GM23338 (cell line): ENCODE measurements around the gene LGALSL. TPM values are rescaled to one million over a fixed set of nuclear protein-coding genes. Genes with fewer than 3 reads are reported as not detected.
A peak's percentile ranks its signal among the peaks of the same experiment; 100 is the strongest.

ENCODE experiments used
- ATAC-seq: fragments of 200-7000 bp; cut with Tn5 transposase; 3 replicates; pipeline ENCODE4 v1.9.1; 2020
- DNase-seq: peaks from one replicate; pipeline ENCODE4 v3.0.0-alpha.2; 2015; ENCODE audit warnings: low spot score
- H2AFZ ChIP-seq: fragments of 200-600 bp; sonication (generic); 2 replicates; pipeline ENCODE4 v1.8.0; 2016; ENCODE audit warnings: antibody characterized with exemption, mild to moderate bottlenecking, moderate library complexity
- H3F3A ChIP-seq: fragments of 200-600 bp; sonication (generic); replicated peaks from 2 replicates; pipeline ENCODE4 v1.8.0; 2017; ENCODE audit warnings: antibody characterized with exemption, mixed run types, low read depth
- H3K27ac ChIP-seq: fragments of 200-600 bp; sonication (generic); 2 replicates; pipeline ENCODE4 v1.6.1; 2016; ENCODE audit warnings: low read depth
- H3K27me3 ChIP-seq: fragments of 200-600 bp; sonication (generic); 2 replicates; pipeline ENCODE4 v1.8.0; 2016; ENCODE audit warnings: mild to moderate bottlenecking, mixed run types, moderate library complexity; ENCODE audit not compliant: insufficient read depth
- H3K36me3 ChIP-seq: fragments of 200-600 bp; sonication (generic); 2 replicates; pipeline ENCODE4 v1.8.0; 2016; ENCODE audit warnings: mild to moderate bottlenecking; ENCODE audit not compliant: insufficient read depth
- H3K4me1 ChIP-seq: fragments of 200-600 bp; sonication (generic); 2 replicates; pipeline ENCODE4 v1.8.0; 2016; ENCODE audit warnings: mild to moderate bottlenecking, moderate library complexity; ENCODE audit not compliant: insufficient read depth
- H3K4me2 ChIP-seq: fragments of 200-600 bp; sonication (generic); 2 replicates; pipeline ENCODE4 v1.7.1; 2017; ENCODE audit warnings: mixed run types
- H3K4me3 ChIP-seq: fragments of 200-600 bp; sonication (generic); 2 replicates; pipeline ENCODE4 v1.6.1; 2016; ENCODE audit warnings: mixed run types
- H3K79me2 ChIP-seq: fragments of 200-600 bp; sonication (generic); replicated peaks from 2 replicates; pipeline ENCODE4 v1.8.0; 2017; ENCODE audit warnings: mild to moderate bottlenecking; ENCODE audit not compliant: insufficient read depth
- H3K9me2 ChIP-seq: fragments of 200-600 bp; sonication (generic); 2 replicates; pipeline ENCODE4 v1.8.0; 2017; ENCODE audit not compliant: insufficient read depth
- H4K20me1 ChIP-seq: fragments of 200-600 bp; sonication (generic); replicated peaks from 2 replicates; pipeline ENCODE4 v1.8.0; 2017; ENCODE audit warnings: mild to moderate bottlenecking; ENCODE audit not compliant: insufficient read depth
- H3K27ac Mint-ChIP-seq: 2 replicates; pipeline ENCODE4 v1.8.0; 2020; ENCODE audit warnings: inconsistent platforms, mild to moderate bottlenecking, moderate library complexity, mixed read lengths
- H3K27me3 Mint-ChIP-seq: 3 replicates; pipeline ENCODE4 v1.8.0; 2022; ENCODE audit warnings: low read depth, mild to moderate bottlenecking, moderate library complexity, mixed read lengths, inconsistent platforms; ENCODE audit not compliant: insufficient read depth, poor library complexity
- H3K36me3 Mint-ChIP-seq: 3 replicates; pipeline ENCODE4 v1.8.0; 2021; ENCODE audit warnings: low read depth, mild to moderate bottlenecking, inconsistent platforms, moderate library complexity, mixed read lengths
- H3K4me1 Mint-ChIP-seq: 3 replicates; pipeline ENCODE4 v1.8.0; 2020; ENCODE audit warnings: mild to moderate bottlenecking, inconsistent platforms, mixed read lengths
- H3K4me3 Mint-ChIP-seq: 3 replicates; pipeline ENCODE4 v1.8.0; 2021; ENCODE audit warnings: moderate library complexity, mild to moderate bottlenecking, inconsistent platforms, mixed read lengths
- H3K9me3 Mint-ChIP-seq: 3 replicates; pipeline ENCODE4 v1.8.0; 2020; ENCODE audit warnings: moderate library complexity, mild to moderate bottlenecking, inconsistent platforms, mixed read lengths
- JUNB ChIP-seq: IDR thresholded peaks from one replicate; pipeline ENCODE4 v1.6.1; 2016; ENCODE audit warnings: antibody characterized with exemption; ENCODE audit not compliant: unreplicated experiment
- NANOG ChIP-seq: IDR thresholded peaks from 2 replicates; pipeline ENCODE4 v1.6.1; 2016; ENCODE audit warnings: antibody characterized with exemption, borderline replicate concordance
- POLR2AphosphoS5 ChIP-seq: IDR thresholded peaks from 2 replicates; pipeline ENCODE4 v1.6.1; 2016; ENCODE audit warnings: antibody characterized with exemption, low read depth
- ZNF114 ChIP-seq: fragments of 250-450 bp; sonication (Bioruptor Pico); IDR thresholded peaks from 2 replicates; pipeline ENCODE4 v1.5.0; 2020; ENCODE audit warnings: mild to moderate bottlenecking, moderate library complexity
- polyA plus RNA-seq: library from polyadenylated mRNA; unstranded; fragments of >200 nt; fragmentation: Nextera tagmentation; extraction: Ambion mirVana; gene quantifications from 2 replicates; pipeline ENCODE4 v1.2.1, GENCODE V29; 2016
- total RNA-seq: library from RNA; depleted of rRNA; stranded (reverse); fragments of >200 nt; shearing (Covaris generic); gene quantifications from 2 replicates; pipeline ENCODE4 v1.2.3, GENCODE V29; 2014
- TF ChIP-seq, protein P1 (sequence below): fragments of 250-450 bp; sonication (Bioruptor Pico); IDR thresholded peaks from 2 replicates; pipeline ENCODE4 v1.5.0; 2020; ENCODE audit warnings: mild to moderate bottlenecking, moderate library complexity
- TF ChIP-seq, protein P2 (sequence below): IDR thresholded peaks from 2 replicates; pipeline ENCODE4 v1.6.1; 2016; ENCODE audit warnings: antibody characterized with exemption
- TF ChIP-seq, protein P3 (sequence below): IDR thresholded peaks from one replicate; pipeline ENCODE4 v1.6.1; 2018; ENCODE audit warnings: antibody characterized with exemption; ENCODE audit not compliant: unreplicated experiment

The LGALSL gene
- total and polyA plus RNA-seq, 2 experiments from 2014 or later, result 20.6 to 28.4 TPM

DNA sequence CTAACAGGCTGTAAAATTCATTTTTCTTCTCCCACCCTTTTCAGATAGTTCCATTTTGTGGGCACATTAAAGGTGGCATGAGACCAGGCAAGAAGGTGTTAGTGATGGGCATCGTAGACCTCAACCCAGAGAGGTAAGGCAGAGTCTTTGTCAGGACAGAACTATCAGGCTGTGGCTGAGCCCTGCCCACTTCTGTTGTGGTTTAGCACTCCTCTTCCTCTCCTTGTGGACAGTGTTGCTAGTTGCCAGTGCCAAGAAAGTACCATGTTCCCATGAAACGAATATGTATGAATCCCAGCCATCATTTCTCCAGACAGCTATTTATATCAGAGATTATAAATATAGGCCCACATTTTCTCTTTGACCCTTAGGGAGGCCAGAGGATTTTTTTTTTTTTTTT, 1.6 kb downstream of the LGALSL start:
- Histone ChIP-seq H3K27ac (no peak overlapping the region), H2AFZ (peak overlapping the region; percentile 88; the same call in 1 of the 2 replicates)
- H3K36me3 Mint-ChIP-seq, result peaks cover 32% of the 10 kb centered on the region

DNA sequence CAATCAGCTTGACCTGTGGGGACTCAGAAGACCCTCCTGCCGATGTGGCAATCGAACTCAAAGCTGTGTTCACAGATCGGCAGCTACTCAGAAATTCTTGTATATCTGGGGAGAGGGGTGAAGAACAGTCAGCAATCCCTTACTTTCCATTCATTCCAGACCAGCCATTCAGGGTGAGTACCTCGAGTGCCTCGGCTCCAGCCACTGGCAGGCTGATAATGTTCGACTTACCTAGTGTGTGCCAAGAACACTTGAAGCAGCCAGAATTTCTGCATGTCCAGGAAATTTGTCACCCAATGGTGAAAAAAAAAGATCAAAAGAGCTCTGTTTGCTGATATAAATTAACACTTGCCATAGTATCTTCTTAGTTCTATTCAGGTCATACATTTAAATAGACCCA, 2.3 kb downstream of the LGALSL start:
- DNase-seq (no peak), ATAC-seq (no peak)
- Histone ChIP-seq H2AFZ (no peak overlapping the region), H3K79me2 (peaks cover 13% of the 10 kb centered on the region), H3K4me1 (peaks cover 28% of the 10 kb centered on the region), H3K4me2 (no peak overlapping the region), H3F3A (no peaks in the 10 kb centered on the region), H3K27ac (no peak overlapping the region), H3K9me2 (no peaks in the 10 kb centered on the region), H3K36me3 (peaks cover 12% of the 10 kb centered on the region), H3K27me3 (no peaks in the 10 kb centered on the region), H4K20me1 (no peaks in the 10 kb centered on the region), H3K4me3 (no peak overlapping the region)
- Mint-ChIP-seq H3K27ac (no peak overlapping the region), H3K9me3 (peaks cover 4% of the 10 kb centered on the region; the same call in 2 of the 3 replicates), H3K4me3 (0 out of 3 replicates have a peak overlapping the region, but pooled peaks have one; percentile 12), H3K4me1 (peaks cover 27% of the 10 kb centered on the region), H3K36me3 (peaks cover 32% of the 10 kb centered on the region), H3K27me3 (peaks cover 5% of the 10 kb centered on the region)
- TF ChIP-seq, protein P1, sequence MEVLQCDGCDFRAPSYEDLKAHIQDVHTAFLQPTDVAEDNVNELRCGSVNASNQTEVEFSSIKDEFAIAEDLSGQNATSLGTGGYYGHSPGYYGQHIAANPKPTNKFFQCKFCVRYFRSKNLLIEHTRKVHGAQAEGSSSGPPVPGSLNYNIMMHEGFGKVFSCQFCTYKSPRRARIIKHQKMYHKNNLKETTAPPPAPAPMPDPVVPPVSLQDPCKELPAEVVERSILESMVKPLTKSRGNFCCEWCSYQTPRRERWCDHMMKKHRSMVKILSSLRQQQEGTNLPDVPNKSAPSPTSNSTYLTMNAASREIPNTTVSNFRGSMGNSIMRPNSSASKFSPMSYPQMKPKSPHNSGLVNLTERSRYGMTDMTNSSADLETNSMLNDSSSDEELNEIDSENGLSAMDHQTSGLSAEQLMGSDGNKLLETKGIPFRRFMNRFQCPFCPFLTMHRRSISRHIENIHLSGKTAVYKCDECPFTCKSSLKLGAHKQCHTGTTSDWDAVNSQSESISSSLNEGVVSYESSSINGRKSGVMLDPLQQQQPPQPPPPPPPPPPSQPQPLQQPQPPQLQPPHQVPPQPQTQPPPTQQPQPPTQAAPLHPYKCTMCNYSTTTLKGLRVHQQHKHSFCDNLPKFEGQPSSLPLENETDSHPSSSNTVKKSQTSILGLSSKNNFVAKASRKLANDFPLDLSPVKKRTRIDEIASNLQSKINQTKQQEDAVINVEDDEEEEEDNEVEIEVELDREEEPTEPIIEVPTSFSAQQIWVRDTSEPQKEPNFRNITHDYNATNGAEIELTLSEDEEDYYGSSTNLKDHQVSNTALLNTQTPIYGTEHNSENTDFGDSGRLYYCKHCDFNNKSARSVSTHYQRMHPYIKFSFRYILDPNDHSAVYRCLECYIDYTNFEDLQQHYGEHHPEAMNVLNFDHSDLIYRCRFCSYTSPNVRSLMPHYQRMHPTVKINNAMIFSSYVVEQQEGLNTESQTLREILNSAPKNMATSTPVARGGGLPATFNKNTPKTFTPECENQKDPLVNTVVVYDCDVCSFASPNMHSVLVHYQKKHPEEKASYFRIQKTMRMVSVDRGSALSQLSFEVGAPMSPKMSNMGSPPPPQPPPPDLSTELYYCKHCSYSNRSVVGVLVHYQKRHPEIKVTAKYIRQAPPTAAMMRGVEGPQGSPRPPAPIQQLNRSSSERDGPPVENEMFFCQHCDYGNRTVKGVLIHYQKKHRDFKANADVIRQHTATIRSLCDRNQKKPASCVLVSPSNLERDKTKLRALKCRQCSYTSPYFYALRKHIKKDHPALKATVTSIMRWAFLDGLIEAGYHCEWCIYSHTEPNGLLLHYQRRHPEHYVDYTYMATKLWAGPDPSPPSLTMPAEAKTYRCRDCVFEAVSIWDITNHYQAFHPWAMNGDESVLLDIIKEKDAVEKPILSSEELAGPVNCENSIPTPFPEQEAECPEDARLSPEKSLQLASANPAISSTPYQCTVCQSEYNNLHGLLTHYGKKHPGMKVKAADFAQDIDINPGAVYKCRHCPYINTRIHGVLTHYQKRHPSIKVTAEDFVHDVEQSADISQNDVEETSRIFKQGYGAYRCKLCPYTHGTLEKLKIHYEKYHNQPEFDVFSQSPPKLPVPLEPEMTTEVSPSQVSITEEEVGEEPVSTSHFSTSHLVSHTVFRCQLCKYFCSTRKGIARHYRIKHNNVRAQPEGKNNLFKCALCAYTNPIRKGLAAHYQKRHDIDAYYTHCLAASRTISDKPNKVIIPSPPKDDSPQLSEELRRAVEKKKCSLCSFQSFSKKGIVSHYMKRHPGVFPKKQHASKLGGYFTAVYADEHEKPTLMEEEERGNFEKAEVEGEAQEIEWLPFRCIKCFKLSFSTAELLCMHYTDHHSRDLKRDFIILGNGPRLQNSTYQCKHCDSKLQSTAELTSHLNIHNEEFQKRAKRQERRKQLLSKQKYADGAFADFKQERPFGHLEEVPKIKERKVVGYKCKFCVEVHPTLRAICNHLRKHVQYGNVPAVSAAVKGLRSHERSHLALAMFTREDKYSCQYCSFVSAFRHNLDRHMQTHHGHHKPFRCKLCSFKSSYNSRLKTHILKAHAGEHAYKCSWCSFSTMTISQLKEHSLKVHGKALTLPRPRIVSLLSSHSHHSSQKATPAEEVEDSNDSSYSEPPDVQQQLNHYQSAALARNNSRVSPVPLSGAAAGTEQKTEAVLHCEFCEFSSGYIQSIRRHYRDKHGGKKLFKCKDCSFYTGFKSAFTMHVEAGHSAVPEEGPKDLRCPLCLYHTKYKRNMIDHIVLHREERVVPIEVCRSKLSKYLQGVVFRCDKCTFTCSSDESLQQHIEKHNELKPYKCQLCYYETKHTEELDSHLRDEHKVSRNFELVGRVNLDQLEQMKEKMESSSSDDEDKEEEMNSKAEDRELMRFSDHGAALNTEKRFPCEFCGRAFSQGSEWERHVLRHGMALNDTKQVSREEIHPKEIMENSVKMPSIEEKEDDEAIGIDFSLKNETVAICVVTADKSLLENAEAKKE (CRISPR knock-in tag), result no peak
- no peak for TF ChIP-seq POLR2AphosphoS5
- no peak for TF ChIP-seq JUNB
- TF ChIP-seq NANOG, result no peak
- TF ChIP-seq, protein P2, sequence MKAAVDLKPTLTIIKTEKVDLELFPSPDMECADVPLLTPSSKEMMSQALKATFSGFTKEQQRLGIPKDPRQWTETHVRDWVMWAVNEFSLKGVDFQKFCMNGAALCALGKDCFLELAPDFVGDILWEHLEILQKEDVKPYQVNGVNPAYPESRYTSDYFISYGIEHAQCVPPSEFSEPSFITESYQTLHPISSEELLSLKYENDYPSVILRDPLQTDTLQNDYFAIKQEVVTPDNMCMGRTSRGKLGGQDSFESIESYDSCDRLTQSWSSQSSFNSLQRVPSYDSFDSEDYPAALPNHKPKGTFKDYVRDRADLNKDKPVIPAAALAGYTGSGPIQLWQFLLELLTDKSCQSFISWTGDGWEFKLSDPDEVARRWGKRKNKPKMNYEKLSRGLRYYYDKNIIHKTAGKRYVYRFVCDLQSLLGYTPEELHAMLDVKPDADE, result no peak
- TF ChIP-seq ZNF114 (CRISPR knock-in tag), result no peak

More for the DNA sequence above, 1.6 kb downstream of the LGALSL start:
- Mint-ChIP-seq H3K4me1 (peaks cover 30% of the 10 kb centered on the region), H3K4me3 (peak overlapping the region; percentile 92), H3K27ac (no peak overlapping the region), H3K9me3 (peaks cover 4% of the 10 kb centered on the region; the same call in 2 of the 3 replicates), H3K27me3 (peaks cover 5% of the 10 kb centered on the region)
- DNase-seq (no peak), ATAC-seq (no peak)
- peaks cover 13% of the 10 kb centered on the region for H3K79me2 ChIP-seq
- peaks cover 32% of the 10 kb centered on the region for H3K4me1 ChIP-seq
- H3F3A ChIP-seq, result no peaks in the 10 kb centered on the region
- no peak for TF ChIP-seq ZNF114 (CRISPR knock-in tag)
- TF ChIP-seq, protein P3, sequence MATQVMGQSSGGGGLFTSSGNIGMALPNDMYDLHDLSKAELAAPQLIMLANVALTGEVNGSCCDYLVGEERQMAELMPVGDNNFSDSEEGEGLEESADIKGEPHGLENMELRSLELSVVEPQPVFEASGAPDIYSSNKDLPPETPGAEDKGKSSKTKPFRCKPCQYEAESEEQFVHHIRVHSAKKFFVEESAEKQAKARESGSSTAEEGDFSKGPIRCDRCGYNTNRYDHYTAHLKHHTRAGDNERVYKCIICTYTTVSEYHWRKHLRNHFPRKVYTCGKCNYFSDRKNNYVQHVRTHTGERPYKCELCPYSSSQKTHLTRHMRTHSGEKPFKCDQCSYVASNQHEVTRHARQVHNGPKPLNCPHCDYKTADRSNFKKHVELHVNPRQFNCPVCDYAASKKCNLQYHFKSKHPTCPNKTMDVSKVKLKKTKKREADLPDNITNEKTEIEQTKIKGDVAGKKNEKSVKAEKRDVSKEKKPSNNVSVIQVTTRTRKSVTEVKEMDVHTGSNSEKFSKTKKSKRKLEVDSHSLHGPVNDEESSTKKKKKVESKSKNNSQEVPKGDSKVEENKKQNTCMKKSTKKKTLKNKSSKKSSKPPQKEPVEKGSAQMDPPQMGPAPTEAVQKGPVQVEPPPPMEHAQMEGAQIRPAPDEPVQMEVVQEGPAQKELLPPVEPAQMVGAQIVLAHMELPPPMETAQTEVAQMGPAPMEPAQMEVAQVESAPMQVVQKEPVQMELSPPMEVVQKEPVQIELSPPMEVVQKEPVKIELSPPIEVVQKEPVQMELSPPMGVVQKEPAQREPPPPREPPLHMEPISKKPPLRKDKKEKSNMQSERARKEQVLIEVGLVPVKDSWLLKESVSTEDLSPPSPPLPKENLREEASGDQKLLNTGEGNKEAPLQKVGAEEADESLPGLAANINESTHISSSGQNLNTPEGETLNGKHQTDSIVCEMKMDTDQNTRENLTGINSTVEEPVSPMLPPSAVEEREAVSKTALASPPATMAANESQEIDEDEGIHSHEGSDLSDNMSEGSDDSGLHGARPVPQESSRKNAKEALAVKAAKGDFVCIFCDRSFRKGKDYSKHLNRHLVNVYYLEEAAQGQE, result no peak
- H3K4me2 ChIP-seq, result peak overlapping the region; percentile 95
- H3K27me3 ChIP-seq, result no peaks in the 10 kb centered on the region
- peak overlapping the region; percentile 84 for H3K4me3 ChIP-seq
- no peaks in the 10 kb centered on the region for H4K20me1 ChIP-seq
- peaks cover 12% of the 10 kb centered on the region for H3K36me3 ChIP-seq
- H3K9me2 ChIP-seq, result no peaks in the 10 kb centered on the region
